NCI-H146 treated with DMSO at 0.1 percent for 48 hours (cell line): Measurements from ENCODE around the gene SPIN1.

Experiments
- DNase-seq: peaks from one replicate; lab custom pipeline; 2025; ENCODE audit not compliant: unreplicated experiment; lab: John Stamatoyannopoulos, UW

Gene SPIN1

DNA sequence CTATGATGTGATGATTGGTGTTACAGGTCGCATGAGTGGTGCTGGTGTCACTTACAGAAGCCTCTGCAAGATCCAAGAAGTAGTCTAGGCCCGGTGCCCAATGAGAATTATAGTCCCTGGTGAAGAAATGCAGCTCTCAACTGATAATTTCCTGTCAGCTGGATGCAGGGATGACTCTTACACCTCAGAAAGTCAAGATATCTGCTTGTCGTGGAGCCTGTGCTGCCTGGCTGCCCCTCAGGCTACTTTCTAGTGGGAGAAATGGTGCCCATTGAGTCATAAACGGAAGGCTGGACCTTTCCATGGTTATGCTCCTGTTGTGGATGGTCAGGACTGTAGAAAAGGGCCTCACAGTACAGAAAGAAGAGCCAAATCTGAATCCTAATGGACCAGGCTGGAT is 99.9 kb downstream of the SPIN1 start:
- DNase-seq: no peak

DNA sequence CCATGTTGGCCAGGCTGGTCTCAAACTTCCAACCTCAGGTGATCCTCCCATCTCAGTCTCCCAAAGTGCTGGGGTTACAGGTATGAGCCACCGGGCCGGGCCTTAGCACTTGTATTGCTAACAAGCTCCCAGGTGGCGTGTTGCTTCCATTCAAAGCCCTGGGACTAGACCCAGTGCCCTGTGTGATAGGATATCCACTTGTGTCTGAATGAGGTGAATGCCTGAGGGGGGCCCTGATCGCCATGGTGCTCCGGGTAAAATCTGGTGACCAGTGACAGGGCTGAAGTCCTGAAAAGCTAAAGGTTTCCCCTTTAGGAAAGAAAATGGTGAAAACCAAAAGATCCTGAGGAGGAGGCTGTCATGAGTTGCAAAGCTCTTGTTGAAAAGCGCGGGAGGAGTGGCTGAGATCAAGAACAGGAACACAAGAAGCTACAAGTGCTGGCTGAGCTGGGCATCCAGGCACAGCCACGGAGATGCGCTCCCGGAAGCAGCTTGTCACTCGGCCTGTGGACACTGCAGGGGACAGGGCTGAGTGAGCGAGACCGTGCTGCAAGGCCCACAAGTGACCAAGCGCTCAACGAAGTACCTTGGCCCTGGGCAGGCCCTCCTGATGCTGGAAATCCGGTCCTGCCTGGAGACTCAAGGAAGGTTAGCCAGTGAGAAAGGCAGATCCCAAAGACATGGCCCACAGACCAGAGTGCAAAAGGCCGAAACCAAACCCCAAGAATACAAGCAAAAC is 106.9 kb downstream of the SPIN1 start:
- no peak for DNase-seq

DNA sequence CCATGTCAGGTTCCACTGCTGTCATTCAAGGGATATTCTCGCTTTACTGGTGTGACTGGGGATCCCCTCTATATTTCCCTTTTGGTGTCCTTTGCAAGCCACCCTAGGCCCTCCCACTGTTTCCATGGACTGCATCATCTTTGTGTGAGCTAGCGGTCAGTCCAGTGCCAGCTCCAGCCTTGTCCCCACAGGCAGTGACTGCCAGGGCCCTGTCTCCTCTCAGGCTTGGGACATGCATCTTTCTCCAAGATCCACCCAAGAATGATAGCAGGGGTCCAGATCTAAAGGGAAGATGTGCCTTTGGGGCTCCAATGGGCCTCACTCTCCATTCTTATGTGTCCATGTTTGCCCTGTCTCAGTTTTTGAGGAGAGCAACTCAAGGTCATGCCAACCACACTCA is 109.0 kb downstream of the SPIN1 start:
- no peak for DNase-seq

DNA sequence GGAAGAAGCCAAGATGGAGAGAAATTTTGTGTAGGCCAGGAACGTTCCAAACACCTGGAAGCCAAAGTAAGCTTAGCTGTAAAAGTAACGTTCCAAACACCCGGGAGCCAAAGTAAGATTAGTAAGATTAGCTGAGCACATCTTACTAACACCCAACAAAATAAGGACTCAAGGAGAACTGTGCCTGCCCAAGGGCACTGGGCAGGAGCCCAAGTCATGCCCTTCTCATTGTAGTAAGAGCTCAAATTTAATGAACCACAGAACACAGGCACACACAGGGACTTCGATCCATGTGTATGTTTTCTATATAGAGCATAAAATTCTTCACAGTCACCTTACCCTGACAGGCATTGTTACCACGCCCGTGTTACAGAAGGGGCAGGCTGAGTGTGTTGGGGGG is 110.6 kb downstream of the SPIN1 start:
- DNase-seq: no peak

DNA sequence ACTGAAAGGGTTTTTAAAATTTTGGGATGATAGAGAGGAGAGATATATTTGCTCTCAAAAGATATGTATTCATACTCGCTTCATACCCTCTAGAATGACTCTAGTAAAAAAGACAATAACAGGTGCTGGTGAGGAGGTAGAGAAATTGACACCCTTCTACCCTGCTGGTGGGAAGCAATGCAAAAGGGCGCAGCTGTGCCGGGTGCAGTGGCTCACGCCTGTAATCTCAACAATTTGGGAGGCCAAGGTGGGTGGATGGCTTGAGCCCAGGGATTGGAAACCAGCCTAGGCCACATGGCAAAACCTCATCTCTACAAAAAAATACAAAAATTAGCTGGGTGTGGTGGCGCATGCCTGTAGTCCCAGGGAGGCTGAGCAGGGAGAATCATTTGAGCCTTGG is 112.8 kb downstream of the SPIN1 start:
- DNase-seq: no peak

DNA sequence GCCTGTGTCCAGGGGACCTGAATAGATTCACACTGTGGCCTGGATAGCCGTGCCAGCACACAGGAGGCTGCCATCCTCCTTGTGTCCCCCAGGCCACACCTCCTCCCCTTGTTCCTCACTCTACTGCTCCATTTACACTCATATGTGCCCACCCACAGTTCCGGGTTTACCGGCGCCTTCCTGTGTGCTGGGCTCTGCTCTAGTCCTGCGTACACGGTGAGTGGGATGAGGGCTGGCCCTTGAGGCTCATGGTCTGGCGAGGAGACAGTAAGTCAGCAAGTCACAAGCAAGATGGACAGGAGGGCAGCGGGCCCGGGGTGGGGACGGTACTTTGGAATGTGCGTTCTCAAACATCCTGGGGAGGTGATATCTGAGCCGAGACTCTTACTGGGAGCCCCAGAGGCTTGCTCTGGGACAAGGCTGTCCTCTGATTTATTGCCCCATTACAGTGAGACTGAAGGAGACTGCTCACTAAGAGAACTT is 114.3 kb downstream of the SPIN1 start:
- no peak for DNase-seq

DNA sequence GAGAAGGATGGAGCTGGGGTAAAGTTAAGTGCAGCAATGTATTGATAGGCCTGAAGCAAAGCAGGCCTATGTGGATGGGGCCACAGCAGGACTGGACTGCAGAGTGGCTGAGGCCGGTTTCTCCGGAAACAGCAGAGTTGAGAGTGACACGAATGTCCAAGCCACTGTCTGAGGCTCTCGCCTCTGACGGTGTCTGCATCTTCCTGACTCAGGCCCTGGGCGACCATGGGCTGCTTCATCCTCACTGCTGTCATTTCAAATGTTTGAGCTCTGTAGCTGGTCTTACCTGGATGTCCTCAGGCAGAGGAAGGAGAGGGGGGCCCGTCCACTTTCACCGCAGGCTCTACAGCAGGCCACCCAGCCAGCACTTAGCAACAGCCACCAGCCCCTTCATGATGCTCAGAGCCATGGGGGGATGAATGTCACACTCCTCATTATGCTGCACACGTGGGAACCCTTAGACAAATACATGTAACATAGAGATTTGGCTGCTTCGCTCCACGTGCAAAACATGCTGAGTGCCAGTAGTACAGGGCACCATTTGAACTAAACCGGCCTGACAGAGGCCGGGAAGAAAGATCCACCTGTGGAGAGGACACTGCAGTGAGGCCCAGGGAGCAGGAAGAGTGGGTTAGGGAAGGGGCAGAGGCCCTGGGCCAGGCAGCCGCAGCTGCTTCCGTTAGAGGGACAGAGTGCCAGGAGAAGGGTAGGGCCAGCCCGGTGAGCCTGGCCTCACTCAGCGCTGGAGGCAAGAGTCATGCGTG is 115.0 kb downstream of the SPIN1 start:
- DNase-seq: no peak

DNA sequence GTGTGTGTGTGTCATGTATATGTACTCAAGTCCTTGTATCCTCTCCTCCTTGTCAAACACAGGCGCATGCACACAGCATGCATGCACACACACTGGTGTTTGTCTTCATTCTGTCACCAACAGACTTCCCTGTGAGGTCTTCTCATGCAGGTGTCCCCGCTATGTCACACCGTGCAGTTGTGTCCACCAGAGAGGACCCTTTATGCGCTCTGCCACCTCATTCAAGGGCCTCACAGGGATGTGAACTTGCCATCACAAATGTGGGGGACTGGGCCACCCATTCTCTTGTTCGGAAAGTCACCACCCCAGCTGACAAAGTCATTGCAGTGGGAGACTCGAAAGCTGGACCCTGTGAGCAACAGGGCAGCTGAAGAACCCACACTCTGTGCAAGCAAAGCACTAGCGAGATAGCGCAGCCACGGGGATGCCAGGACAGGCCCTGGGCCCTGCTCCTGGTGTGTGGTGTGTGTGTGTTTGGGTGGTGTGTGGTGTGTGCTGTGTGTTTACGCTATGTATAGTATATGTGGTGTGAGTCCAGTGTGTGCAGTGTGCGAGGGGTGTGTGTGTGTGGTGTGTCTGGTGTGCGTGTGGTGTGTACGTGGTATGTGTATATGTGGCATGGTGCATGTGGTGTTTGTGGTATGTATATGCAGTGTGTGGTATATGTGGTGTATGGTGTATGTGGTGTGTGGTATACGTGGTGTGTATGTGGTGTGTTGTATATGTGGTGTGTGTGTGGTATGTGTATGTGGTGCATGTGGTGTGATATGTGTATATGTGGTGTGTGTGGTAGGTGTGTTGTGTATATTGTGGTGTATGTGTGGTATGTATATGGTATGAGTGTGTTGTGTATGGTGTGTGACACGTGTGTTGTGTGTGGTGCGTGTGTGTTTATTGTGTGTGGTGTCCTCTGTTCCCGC is 115.9 kb downstream of the SPIN1 start:
- DNase-seq: no peak

DNA sequence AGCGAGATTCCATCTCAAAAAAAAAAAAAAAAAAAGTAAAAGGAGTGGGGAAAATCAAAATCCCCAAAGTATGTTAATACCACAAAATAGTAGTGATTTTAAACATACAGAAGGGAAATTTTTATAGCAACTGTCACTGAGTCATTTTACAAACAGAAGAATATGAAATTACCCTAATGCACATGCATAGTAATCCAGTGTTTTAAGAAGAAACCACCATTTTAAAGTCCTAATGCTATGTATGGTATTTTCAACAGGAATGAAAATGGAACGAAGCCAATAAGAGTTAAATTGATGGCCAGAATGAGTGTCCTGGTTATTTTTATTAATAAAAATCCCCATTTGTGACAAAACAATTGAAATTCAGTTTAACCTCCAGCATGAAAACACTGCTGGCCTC is 120.1 kb downstream of the SPIN1 start:
- DNase-seq: no peak

DNA sequence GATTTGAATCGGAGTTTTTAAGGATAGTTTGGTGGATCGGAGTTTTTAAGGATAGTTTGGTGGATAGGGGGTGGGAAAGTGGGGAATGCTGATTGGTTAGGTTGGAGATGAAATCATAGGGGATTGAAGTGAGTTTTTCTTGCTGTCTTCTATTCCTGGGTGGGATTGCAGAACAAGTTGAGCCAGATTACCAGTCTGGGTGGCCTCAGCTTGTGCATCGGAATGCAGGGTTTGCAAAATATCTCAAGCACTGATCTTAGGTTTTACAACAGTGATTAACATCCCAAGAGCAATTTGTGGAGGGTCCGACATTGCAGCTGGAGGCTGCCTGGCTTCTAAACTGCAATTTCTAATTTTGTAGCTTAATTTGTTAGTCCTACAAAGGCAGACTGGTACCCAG is 123.7 kb downstream of the SPIN1 start:
- no peak for DNase-seq

DNA sequence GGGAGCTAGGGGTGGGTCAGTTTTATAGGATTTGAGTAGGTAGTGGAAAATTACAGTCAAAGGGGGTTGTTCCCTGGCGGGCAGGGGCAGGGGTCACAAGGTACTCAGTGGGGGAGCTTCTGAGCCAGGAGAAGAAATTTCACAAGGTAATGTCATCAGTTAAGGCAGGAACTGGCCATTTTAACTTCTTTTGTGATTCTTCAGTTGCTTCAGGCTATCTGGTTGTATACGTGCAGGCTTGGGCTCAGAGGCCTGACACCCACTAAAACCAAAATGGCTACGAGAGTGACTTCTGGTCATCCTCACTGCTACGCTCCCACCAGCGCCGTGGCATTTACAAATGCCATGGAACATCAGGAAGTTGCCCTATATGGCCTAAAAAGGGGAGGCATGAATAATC is 126.0 kb downstream of the SPIN1 start:
- no peak for DNase-seq

DNA sequence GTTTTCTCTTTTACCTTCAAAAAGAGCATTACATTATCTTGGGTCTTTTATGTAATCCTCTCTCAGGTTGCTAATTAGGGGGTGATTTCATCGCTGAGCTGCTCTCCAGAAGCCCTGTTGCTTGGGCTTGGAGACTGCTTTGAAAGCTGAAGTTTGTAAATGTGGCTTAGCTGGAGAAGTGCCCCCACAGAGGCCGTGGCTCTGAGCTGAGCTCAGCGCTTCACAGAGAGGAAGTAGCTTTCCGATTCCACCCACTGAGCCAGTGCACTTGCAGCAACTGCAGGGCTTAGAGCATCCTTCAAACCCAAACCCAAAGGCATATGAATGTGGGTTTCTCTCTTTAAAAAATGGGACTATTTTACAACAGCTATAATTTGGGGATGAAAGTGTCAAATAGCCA is 133.1 kb downstream of the SPIN1 start:
- no peak for DNase-seq

DNA sequence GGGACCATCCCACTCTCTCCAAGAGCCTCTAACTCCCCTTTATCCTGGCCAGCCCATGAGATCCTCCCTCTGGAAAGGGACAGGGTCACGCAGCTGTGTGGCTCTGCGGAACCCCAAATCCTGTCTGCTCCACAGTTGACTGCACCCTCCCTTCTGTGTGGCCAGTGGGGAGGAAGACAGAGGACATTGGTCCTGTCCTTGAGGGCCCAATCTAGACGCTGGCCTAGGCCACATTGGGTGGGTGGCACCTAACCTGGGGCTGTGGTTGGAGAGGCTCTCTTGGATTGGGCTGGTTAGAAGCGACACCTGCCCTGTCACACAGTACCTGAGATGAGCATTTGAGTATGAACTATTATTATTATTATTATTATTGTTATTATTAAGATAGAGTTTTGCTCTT is 134.1 kb downstream of the SPIN1 start:
- no peak for DNase-seq

DNA sequence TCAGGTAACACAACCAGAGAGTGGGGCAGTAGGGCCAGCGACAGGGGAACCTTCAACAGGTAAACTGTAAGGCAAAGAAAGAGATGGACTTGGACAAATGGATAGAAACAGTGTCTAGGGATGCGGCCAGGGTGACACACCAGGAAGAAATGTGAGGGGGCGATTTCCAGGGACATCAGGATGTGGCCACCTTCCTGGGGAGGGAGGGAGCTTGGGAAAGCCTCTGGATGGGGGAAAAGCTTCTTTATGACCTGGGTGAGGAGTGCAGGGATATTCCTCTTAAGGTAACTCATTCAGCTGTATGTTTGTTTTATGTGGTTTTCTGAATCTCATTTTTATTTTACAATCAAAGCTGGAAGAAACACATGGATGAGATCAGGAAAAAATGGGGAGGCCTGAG is 134.8 kb downstream of the SPIN1 start:
- no peak for DNase-seq

DNA sequence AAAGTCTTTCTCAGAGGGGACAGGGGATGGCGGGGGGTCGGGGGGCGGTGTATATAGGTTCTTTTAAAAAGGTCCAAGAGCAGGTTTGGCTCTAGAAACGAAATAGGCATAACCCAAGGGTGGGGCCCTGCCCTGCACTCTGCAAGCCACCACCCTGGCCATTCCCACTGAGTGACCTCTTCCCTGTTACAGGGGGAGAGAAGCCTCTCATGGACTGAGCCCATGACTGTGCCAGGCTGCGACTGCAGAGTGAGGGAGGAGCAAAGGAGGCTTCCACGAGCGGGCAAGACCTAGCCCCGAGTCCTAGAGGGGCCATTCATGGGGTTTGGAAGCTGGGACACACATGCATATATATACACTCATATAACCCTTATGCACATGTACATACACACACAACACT is 136.7 kb downstream of the SPIN1 start:
- no peak for DNase-seq

DNA sequence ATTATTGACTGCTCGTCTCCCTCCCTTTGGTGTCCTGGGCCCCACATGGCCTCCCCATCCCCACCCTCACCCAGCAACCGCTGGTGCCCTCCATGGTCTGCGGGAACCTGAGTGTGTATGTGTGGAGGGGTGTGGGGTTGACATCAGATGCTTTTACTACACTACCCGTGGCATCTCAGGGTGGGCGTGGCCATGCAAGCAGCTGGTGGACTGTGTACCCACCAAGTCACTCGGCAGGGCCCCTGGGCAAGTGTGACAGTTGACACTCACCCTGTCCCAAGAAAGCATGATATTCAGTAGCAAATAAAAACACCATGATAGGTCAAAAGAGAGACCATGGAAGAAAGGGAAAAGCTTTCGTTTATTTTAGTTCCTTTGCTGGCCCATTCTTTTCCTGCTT is 139.4 kb downstream of the SPIN1 start:
- DNase-seq: no peak
